Measurements from ENCODE around the gene PTPRN2.
"Not testable (repeated sequence)": the region's sequence is repeated elsewhere in the genome, so short reads cannot be mapped to it uniquely, and the experiment has no call there.

PTPRN2 gene

DNA sequence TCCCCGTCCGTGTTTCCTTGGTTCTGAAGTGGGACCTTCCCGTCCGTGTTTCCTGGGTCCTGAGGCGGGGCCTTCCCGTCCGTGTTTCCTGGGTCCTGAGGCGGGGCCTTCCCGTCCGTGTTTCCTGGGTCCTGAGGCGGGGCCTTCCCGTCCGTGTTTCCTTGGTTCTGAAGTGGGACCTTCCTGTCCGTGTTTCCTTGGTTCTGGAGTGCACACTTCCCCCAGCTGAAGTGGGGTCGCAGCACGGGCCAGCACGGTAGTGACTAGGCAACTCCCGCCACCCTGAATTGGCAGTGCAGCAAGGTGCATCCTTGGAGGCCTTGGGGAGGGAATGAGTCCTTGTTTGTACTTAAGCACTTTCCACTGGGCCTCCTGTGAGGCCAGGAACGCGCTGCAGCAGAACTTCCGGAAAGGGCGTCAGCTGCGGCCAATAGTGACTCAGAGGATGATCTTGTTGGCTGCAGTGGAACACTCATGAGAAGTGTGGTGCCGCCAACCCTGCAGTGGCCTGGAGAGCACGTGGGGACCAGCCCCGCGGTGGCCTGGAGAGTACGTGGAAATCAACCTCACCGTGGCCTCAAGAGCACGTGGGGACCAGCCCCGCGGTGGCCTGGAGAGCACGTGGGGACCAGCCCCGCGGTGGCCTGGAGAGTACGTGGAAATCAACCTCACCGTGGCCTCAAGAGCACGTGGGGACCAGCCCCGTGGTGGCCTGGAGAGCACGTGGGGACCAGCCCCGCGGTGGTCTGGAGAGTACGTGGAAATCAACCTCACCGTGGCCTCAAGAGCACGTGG lies 685.6 kb downstream of the PTPRN2 start:
- not testable (repeated sequence) for DNase-seq

- no peak for DNase-seq
Observed at GRCh38 chr7:157901166-157901565, 686.5 kb downstream of the PTPRN2 start.

GRCh38 chr7:157900556-157900955 lies 687.1 kb downstream of the PTPRN2 start:
- DNase-seq = no peak

- DNase-seq = no peak
Observed at GRCh38 chr7:157900011-157900410, 687.6 kb downstream of the PTPRN2 start.

DNA sequence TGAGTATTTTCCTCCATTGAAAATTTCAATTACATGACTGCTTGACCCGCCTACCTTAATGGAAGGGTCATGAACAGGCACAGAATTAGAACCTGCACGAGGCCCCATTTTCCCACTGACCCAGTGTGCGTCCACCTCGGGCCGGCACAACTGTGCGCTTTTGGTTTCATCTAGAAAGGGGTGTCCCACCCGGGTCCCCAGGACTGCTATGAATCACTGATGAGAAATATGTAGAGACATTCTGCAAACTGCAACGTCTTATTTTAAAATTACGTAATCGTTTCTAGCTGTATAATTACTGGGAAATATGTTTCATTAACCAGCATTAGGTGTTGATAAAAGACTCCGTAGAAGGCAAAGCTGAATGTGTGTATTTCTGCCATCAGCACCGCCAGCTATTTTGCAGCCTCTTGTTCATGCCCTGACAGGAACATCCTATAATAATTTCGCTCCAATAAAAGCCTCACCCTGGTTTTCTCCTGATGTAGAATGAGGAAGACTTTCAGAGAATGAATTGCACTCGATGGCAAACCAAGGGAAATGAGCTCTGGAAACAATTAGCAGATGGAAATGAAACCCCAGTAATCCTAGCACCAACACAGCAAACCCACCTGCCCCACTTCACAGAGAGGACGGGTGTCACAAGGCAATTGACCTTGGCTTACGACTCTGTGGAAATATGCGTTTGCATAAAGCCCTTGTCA lies 688.7 kb downstream of the PTPRN2 start:
- DNase-seq = no peak

DNA sequence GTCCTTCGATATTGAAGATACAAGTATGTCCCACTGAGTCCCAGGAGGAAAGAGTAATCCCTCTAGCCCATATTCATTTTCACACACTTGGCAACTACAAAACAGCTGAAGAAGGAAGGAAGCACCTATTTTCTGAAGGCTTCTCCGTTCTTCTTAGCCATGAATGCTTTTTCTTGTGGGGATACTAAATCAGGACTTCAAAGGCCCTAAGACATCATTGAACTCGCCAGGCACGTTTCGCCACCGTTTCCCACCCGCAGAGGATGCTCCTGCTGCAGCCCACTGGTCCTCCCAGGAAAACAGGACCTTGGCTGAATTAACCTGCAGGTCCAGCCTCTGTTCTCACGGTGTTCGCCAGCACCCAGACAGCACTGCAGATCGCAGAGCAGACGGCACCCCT lies 689.4 kb downstream of the PTPRN2 start:
- no peak for DNase-seq

- DNase-seq = no peak
Observed at GRCh38 chr7:157897681-157898080, 689.9 kb downstream of the PTPRN2 start.

DNA sequence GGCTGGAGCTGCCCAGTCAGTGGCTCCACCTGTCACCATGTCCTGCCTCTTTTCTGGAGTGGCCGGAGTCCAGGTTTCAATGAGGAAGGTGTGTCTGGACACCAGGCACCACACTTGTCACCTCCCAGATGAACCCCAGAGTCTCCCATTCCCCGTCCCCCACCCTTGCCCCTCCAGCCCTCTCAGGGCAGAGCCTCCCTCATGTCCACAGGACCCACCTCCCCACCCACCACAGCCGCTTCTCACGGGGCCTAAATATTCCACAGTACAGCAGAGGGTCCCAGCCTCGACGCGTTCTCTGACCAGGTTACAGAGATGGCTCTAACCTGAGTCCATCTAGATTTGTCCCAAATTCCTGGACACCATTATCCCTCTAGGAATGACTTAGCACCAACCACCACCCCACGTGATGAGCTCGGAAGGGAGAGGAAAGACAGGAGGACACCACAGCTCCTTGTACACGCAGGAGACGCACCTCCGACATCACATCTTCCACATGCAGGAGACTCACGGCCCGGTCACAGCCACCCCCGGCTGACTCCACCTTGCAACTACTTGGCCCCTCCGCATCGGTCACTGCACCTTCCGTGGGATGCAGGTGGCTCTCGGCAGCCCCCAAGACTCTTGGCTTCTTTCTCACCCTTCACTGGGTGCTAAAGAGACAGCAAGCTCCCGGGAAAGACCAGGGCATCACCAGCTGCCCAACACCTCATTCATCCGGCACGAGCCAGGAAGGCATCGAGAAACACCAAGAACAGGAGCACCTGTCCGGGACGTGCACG lies 690.7 kb downstream of the PTPRN2 start:
- DNase-seq = no peak

DNA sequence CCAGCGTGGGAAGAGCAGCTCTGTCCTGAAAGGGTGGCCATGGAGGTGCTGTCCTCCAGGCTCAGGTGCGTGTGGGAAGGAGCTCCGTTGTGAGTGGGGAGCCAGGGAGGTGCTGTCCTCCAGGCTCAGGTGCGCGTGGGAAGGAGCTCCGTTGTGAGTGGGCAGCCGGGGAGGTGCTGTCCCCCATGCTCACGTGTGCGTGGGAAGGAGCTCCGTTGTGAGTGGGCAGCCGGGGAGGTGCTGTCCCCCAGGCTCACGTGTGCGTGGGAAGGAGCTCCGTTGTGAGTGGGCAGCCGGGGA lies 691.3 kb downstream of the PTPRN2 start:
- not testable (repeated sequence) for DNase-seq

DNA sequence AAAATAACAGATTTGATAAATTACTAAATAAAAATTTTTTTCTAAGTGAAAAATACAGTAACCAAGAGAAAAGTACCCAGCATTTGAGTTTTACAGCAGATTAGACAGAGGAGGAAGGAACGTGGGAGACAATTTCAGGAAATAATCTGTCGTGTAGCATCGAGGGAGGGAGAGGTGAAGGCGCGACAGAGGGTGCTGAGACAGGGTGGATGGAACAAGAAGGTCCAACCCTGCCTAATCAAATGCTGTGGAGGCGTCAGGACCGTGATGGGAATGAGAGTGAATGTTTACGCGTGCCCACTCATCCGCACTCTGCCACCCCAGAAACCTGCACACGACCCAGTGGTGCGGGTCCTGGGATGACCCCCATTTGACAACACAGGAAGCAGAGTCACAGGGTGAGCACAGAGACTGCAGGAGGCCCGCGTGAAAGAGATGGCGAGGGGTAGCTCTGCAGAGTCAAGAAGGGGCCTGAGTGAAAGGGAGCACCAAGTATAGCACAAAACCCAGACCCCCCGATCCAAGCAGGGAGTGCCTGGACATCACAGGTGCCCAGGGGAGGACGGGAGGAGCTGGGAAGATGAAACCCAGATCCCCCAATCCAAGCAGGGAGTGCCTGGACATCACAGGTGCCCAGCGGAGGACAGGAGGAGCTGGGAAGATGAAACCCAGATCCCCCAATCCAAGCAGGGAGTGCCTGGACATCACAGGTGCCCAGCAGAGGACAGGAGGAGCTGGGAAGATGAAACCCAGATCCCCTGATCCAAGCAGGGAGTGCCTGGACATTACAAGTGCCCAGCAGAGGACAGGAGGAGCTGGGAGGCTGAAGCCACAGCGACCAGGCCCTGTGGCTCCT lies 691.9 kb downstream of the PTPRN2 start:
- no peak for DNase-seq

DNA sequence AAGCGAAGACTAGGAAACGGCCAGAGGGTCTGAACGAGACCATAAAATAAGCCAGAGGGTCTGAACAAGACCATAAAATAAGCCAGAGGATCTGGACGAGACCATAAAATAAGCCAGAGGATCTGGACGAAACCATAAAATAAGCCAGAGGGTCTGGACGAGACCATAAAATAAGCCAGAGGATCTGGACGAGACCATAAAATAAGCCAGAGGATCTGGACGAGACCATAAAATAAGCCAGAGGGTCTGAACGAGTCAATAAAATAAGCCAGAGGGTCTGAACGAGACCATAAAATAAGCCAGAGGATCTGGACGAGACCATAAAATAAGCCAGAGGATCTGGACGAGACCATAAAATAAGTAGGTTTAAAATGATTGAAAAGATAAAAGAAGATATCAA lies 692.5 kb downstream of the PTPRN2 start:
- not testable (repeated sequence) for DNase-seq

- DNase-seq = no peak
Observed at GRCh38 chr7:157893535-157894044, 694.0 kb downstream of the PTPRN2 start.

DNA sequence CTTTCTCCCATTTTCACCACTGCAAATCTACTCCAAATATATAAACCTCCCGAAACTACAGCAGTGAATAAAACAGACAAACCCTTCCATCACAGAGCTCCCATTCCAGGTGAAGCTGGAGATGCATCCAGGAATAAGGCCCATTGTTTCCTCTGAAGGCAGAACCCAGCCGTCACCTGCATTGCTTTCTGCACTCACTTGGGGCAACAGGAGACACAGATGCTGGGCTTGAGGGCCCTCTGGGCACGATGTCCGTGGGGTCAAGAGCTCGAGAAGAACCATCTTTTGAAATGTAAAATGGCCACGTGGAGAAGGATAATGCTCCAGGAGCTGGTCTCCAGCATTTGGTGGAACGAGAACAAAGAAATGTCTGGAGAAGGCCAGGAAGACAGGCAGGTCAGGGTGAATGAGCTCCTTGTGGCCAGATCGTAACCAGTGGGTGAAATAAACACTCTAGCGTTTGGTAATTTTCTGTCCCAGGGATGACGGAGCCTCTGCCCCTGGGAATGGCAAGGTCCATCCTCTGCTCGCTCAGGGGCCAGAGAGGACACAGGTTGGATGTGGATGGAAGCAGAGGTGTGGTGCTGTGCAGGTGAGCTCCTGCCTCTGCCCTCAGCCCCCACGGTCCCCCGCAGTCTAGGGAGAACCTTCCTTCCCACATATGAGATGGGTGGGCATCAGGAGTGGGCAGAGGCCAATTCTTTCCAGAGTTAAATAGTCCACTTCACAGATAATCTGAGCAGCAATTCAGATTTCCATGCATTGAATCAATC lies 694.7 kb downstream of the PTPRN2 start:
- no peak for DNase-seq

- no peak for DNase-seq
Observed at GRCh38 chr7:157890921-157891401, 696.7 kb downstream of the PTPRN2 start.

DNA sequence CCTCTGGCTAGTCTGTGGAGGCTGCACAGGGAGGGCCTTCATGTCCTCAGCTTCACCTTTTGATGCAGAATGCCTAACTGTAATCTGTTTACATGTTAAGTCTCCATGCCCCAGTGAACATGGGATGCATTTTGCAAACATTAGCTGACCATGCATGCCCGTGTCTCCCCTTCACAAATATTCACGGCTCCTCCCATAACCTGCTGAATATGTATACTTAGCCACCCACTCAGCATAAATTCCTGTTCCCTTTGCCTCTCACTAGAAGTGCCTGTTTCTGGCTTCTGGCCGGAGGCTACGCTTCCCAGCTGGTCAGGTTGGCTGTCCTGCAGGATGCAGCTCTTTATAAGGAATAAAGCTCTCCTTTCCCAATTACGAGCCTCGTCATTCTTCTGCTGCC lies 698.1 kb downstream of the PTPRN2 start:
- no peak for DNase-seq

DNA sequence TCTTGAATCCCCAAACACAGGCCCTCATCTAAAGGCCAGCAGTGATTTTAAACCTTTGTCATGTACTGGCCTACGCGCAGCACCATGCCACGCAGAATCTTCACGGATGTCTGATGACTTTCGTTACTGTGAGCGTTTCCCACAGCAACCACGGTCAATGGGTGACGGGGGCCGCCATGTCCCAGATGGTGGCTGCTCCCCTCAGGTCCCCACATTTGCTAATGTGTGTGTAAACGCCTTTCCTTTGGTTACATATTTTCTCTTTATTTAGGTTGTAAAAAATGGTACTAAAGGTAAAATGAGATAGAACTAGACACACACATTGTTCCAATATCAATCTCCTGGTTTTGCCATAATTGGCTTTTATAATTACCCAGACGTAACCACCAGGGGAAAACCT lies 699.0 kb downstream of the PTPRN2 start:
- no peak for DNase-seq

- no peak for DNase-seq
Observed at GRCh38 chr7:157887400-157887799, 700.2 kb downstream of the PTPRN2 start.

DNA sequence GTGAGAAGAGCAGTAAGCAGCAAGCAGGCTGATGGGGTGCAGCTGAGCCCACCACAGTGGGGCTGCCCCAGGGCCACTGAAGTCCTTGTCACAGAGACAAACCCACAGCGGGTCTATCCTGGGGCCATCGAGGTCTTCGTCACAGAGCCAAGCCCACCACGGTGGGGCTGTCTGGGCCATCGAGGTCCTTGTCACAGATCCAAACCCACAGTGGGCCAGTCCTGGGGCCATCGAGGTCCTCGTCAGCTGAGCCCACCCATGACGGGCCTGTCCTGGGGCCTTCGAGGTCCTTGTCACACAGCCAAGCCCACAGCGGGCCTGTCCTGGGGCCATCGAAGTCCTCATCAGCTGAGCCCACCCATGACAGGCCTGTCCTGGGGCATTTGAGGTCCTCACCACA lies 700.9 kb downstream of the PTPRN2 start:
- no peak for DNase-seq

DNA sequence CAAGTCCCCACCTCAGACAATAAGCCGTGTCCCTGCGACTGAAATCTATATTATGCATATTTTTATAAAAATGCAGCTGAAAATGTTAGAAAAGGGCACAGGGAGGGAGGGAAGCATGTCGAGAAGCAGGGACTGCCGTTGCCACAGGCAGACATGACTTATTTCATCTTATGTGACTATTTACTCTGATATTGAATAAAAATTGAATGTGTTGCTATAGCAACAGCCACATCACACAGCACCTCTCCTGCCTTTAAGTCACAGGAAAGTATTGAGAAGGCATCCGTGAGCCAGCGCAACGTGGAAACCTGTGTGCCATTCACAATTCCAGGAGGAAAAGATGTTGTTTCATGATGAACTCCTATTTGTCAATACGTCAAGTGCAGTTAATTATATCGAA lies 701.4 kb downstream of the PTPRN2 start:
- DNase-seq = no peak

DNA sequence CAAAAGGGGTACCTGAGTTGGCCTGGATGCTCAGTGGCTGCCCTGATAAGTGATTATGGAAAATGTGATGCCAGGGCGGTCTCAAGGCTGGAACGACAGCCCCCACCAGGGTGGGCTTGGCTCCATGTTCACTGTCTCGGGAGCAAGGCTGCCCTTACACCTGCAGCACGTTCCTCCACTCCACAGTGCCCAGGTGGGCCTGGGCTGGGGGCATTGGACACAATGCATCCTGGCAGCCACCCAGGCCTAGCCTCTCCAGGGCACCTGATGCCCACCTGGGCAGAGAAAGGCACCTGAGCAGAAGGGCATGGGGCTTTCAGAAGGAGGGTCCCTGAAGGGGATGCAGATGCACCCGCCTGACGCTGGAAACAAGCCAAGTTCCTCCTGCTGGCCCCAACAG lies 702.5 kb downstream of the PTPRN2 start:
- no peak for DNase-seq

DNA sequence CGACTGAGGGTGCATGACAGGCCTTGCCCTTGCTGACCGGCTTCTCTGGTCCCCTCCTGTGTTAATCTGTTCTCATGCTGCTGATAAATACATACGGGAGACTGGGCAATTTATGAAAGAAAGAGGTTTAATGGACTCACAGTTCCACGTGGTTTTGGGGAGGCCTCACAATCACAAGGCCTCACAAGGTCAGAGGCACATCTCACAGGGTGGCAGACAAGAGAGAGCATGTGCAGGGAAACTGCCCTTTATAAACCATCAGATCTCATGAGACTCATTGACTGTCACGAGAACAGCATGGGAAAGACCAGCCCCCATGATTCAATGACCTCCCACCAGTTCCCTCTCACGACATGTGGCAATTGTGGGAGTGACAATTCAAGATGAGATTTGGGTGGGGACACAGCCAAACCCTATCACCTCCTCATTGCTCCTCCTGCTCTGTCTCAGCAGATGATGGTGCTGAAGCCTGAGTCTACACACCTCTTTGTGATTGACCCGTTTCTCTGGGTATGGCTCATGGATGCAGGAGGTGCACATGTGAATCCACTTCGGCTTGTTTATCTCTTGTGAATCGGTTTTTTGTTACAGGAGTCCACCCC lies 703.1 kb downstream of the PTPRN2 start:
- DNase-seq = no peak

All from SIG-M5 (cell line).